ENCODE results near the gene TXNDC2.

The TXNDC2 gene

GRCh38 chr18:9926977-9927376 is 41.2 kb downstream of the TXNDC2 start:
- ChIA-PET CTCF (interaction anchor here (0.6 kb wide), 1 partner anchor 197 kb away, joined by 3 read pairs; no protein-coding TSS in a partner anchor), POLR2A (ENCODE audit: low non-redundant PET) (no interaction called here)
- H3K27ac ChIP-seq, result no peak overlapping the region
- DNase-seq (ENCODE audit: low spot score), result no peak
- TF ChIP-seq CTCF (conservative IDR thresholded peaks at IDR 0.05; ENCODE audit: low read depth), result no peak

GRCh38 chr18:9927392-9928063 is 41.8 kb downstream of the TXNDC2 start:
- H3K27ac ChIP-seq, result no peak overlapping the region
- no peak for TF ChIP-seq CTCF (conservative IDR thresholded peaks at IDR 0.05; ENCODE audit: low read depth)
- POLR2A ChIA-PET (ENCODE audit: low non-redundant PET), result no interaction called here
- DNase-seq (ENCODE audit: low spot score), result no peak
- CTCF ChIA-PET, result interaction anchor here (0.6 kb wide), 1 partner anchor 197 kb away, joined by 3 read pairs; no protein-coding TSS in a partner anchor

GRCh38 chr18:9928646-9929259 is 43.0 kb downstream of the TXNDC2 start:
- H3K27ac ChIP-seq, result no peak overlapping the region
- POLR2A ChIA-PET (ENCODE audit: low non-redundant PET), result no interaction called here
- no peak for TF ChIP-seq CTCF (conservative IDR thresholded peaks at IDR 0.05; ENCODE audit: low read depth)

GRCh38 chr18:9930299-9930884 is 44.6 kb downstream of the TXNDC2 start:
- DNase-seq (ENCODE audit: low spot score), result no peak
- ChIA-PET POLR2A (ENCODE audit: low non-redundant PET) (no interaction called here), CTCF (no interaction called here)
- H3K27ac ChIP-seq, result no peak overlapping the region
- no peak for TF ChIP-seq CTCF (conservative IDR thresholded peaks at IDR 0.05; ENCODE audit: low read depth)

More at GRCh38 chr18:9928646-9929259, 43.0 kb downstream of the TXNDC2 start:
- CTCF ChIA-PET, result no interaction called here
- peak; percentile 63 for DNase-seq (ENCODE audit: low spot score)

GRCh38 chr18:9931146-9931545 is 45.4 kb downstream of the TXNDC2 start:
- DNase-seq (ENCODE audit: low spot score), result no peak
- no peak overlapping the region for H3K27ac ChIP-seq
- CTCF ChIA-PET, result interaction anchor here (0.6 kb wide), 1 partner anchor 535 kb away, joined by 4 read pairs; no protein-coding TSS in a partner anchor

More at GRCh38 chr18:9931146-9931545, 45.4 kb downstream of the TXNDC2 start:
- POLR2A ChIA-PET (ENCODE audit: low non-redundant PET), result no interaction called here
- no peak for TF ChIP-seq CTCF (conservative IDR thresholded peaks at IDR 0.05; ENCODE audit: low read depth)
